Body of pancreas (tissue), 4 donors: Measurements from ENCODE around the gene LMBRD2.

Experiments
- CTCF ChIP-seq, 7 experiments: fragments of 450-650 bp in 4 of 7; fragments of 200-600 bp in 3 of 7; sonication (generic) in 3 of 7; IDR thresholded peaks; one replicate each; pipeline ENCODE4 v1.5.1; 2016 to 2019; ENCODE audit warnings: antibody characterized with exemption in 7 of 7
- POLR2A ChIP-seq, 3 donors: fragments of 450-650 bp; IDR thresholded peaks; one replicate each; pipeline ENCODE4 v1.6.1; 2016; ENCODE audit warnings: antibody characterized with exemption in 3 of 3, mild to moderate bottlenecking in 2 of 3

- TF ChIP-seq CTCF (IDR thresholded peaks at IDR 0.05) (no peak), POLR2A (IDR thresholded peaks at IDR 0.05) (no peak)
Observed at GRCh38 chr5:36170832-36171424, 19.2 kb upstream of the LMBRD2 start.
